HepG2 (cell line): ENCODE results near the gene TWIST2. TPM values are rescaled to one million over a fixed set of nuclear protein-coding genes. Genes with fewer than 3 reads are reported as not detected.

Source experiments
- BRD4 ChIP-seq: sonication (generic); formaldehyde crosslinking; IDR thresholded peaks from 2 replicates; pipeline ENCODE4 v1.4.0; 2020; ENCODE audit warnings: missing genetic modification reagents
- KLF12 ChIP-seq: sonication (generic); formaldehyde crosslinking; IDR thresholded peaks from 2 replicates; pipeline ENCODE4 v1.4.0; 2020; ENCODE audit warnings: missing genetic modification reagents, borderline replicate concordance
- NKX3-1 ChIP-seq: sonication (generic); formaldehyde crosslinking; IDR thresholded peaks from 2 replicates; pipeline ENCODE4 v1.5.0; 2020; ENCODE audit warnings: missing genetic modification reagents
- POGK ChIP-seq: sonication (generic); formaldehyde crosslinking; conservative IDR thresholded peaks from 2 replicates; pipeline ENCODE4 v1.8.0; 2022; ENCODE audit warnings: mild to moderate bottlenecking, moderate library complexity, missing genetic modification reagents
- PRDM10 ChIP-seq: sonication (generic); formaldehyde crosslinking; IDR thresholded peaks from 2 replicates; pipeline ENCODE4 v1.4.0; 2020; ENCODE audit warnings: low read depth, missing genetic modification reagents
- RERE ChIP-seq: IDR thresholded peaks from 2 replicates; pipeline ENCODE4 v1.6.1; 2016; ENCODE audit warnings: low read depth, missing genetic modification reagents, missing compliant biosample characterization
- SAFB2 ChIP-seq: sonication (generic); formaldehyde crosslinking; IDR thresholded peaks from 2 replicates; pipeline ENCODE4 v1.5.1; 2020; ENCODE audit warnings: missing genetic modification reagents, low read depth, mild to moderate bottlenecking, borderline replicate concordance
- TFE3 ChIP-seq: IDR thresholded peaks from 2 replicates; pipeline ENCODE4 v1.6.1; 2016
- ZFP36 ChIP-seq: fragments of 150-350 bp; IDR thresholded peaks from 2 replicates; pipeline ENCODE4 v1.6.1; 2018; ENCODE audit warnings: borderline replicate concordance, low read length, low read depth; ENCODE audit not compliant: partially characterized antibody
- ZNF362 ChIP-seq: sonication (generic); formaldehyde crosslinking; IDR thresholded peaks from 2 replicates; pipeline ENCODE4 v1.4.0; 2020; ENCODE audit warnings: missing genetic modification reagents, mild to moderate bottlenecking, borderline replicate concordance
- ZNF670 ChIP-seq: sonication (generic); formaldehyde crosslinking; IDR thresholded peaks from 2 replicates; pipeline ENCODE4 v1.8.0; 2022; ENCODE audit warnings: mild to moderate bottlenecking, missing genetic modification reagents, borderline replicate concordance
- ZNF724P ChIP-seq: sonication (generic); formaldehyde crosslinking; IDR thresholded peaks from 2 replicates; pipeline ENCODE4 v1.8.0; 2022; ENCODE audit warnings: missing genetic modification reagents, borderline replicate concordance
- ZSCAN20 ChIP-seq: sonication (generic); formaldehyde crosslinking; IDR thresholded peaks from 2 replicates; pipeline ENCODE4 v1.4.0; 2020; ENCODE audit warnings: missing genetic modification reagents, mild to moderate bottlenecking, borderline replicate concordance
- polyA plus RNA-seq, 8 experiments: library from polyadenylated mRNA; depleted of rRNA in 3 of 8; stranded (reverse) in 7 of 8; unstranded in 1 of 8; fragments of >200 nt; fragmentation: Illumina TruSeq in 4 of 8; extraction: Trizol in 4 of 8; gene quantifications; 2 replicates each; pipeline versions ENCODE4 v1.2.1 to v1.2.3, GENCODE V29; 2011 to 2016; ENCODE audit warnings: low read depth in 4 of 8, missing spikeins in 1 of 8, mixed read lengths in 1 of 8; ENCODE audit not compliant: insufficient read depth in 1 of 8
- total RNA-seq, 5 experiments: library from RNA; depleted of rRNA; stranded (reverse); fragments of >200 nt; fragmentation: Illumina TruSeq; extraction: Trizol; gene quantifications; 2 replicates each; pipeline ENCODE4 v1.2.3, GENCODE V29; 2016; ENCODE audit warnings: low read depth in 1 of 5

The TWIST2 gene
- total and polyA plus RNA-seq, 2 of the 13 experiments (the other 11 are each of a cell fraction or from before 2014, with no cell fraction given) = 0.08 to 0.11 TPM

- TF ChIP-seq PRDM10 (CRISPR knock-in tag) (peak; percentile 79), ZNF362 (CRISPR knock-in tag) (no peak), SAFB2 (CRISPR knock-in tag) (peak; percentile 57; the same call in 1 of the 2 replicates), ZFP36 (peak; percentile 51), POGK (CRISPR knock-in tag) (peak; percentile 82), RERE (CRISPR knock-in tag) (no peak; the same call in none of the 2 replicates), ZNF670 (CRISPR knock-in tag) (no peak), TFE3 (CRISPR knock-in tag) (no peak), KLF12 (CRISPR knock-in tag) (no peak), BRD4 (CRISPR knock-in tag) (peak; percentile 68), ZNF724P (peak; percentile 82; the same call in 1 of the 2 replicates), NKX3-1 (CRISPR knock-in tag) (peak; percentile 66; the same call in 1 of the 2 replicates), ZSCAN20 (CRISPR knock-in tag) (peak; percentile 89; the same call in 1 of the 2 replicates)
Observed at GRCh38 chr2:238864207-238865014, 16.5 kb downstream of the TWIST2 start (continued).
